Transverse colon (tissue), 4 donors: ENCODE data around the gene CTRL. TPM values are rescaled to one million over a fixed set of nuclear protein-coding genes. Genes with fewer than 3 reads are reported as not detected.
A peak's percentile ranks its signal among the peaks of the same experiment; 100 is the strongest.

Experiments used
- DNase-seq: peaks from one replicate; pipeline ENCODE4 v3.0.0-alpha.2; 2019
- H3K27ac ChIP-seq, 4 donors: fragments of 200-600 bp; sonication (generic); 2 replicates each; pipeline ENCODE4 v1.5.1; 2016 to 2018; ENCODE audit warnings: inconsistent platforms in 4 of 4
- H3K27me3 ChIP-seq: fragments of 200-600 bp; sonication (generic); 2 replicates; pipeline ENCODE4 v1.5.1; 2017; ENCODE audit warnings: inconsistent platforms
- H3K36me3 ChIP-seq, 4 donors: fragments of 200-600 bp; sonication (generic); 2 replicates each; pipeline ENCODE4 v1.5.1; 2017 to 2019; ENCODE audit warnings: inconsistent platforms in 4 of 4
- H3K4me1 ChIP-seq, 4 donors: fragments of 200-600 bp; sonication (generic); 2 replicates each; pipeline ENCODE4 v1.5.1; 2017 to 2020; ENCODE audit warnings: inconsistent platforms in 4 of 4
- H3K4me3 ChIP-seq, 4 donors: fragments of 200-600 bp; sonication (generic); 1 replicate in 1 of 4; 2 replicates in 3 of 4; pipeline versions ENCODE4 v1.5.1 to v1.6.1; 2017 to 2019; ENCODE audit warnings: inconsistent platforms in 4 of 4
- H3K9me3 ChIP-seq, 2 donors: fragments of 200-600 bp; sonication (generic); 2 replicates each; pipeline ENCODE4 v1.5.1; 2017 to 2019; ENCODE audit warnings: inconsistent platforms in 2 of 2
- CTCF ChIP-seq, 5 experiments: fragments of 200-600 bp in 3 of 5; fragments of 450-650 bp in 2 of 5; sonication (generic) in 3 of 5; IDR thresholded peaks; 1 replicate in 2 of 5; 2 replicates in 3 of 5; pipeline ENCODE4 v1.5.1; 2016 to 2017; ENCODE audit warnings: antibody characterized with exemption in 5 of 5, inconsistent platforms in 3 of 5, mild to moderate bottlenecking in 2 of 5, moderate library complexity in 1 of 5
- EP300 ChIP-seq: sonication (generic); formaldehyde crosslinking; IDR thresholded peaks from one replicate; pipeline ENCODE4 v1.6.1; 2017; ENCODE audit warnings: antibody characterized with exemption, low read depth
- POLR2A ChIP-seq: fragments of 450-650 bp; IDR thresholded peaks from one replicate; pipeline ENCODE4 v1.6.1; 2016; ENCODE audit warnings: antibody characterized with exemption, mild to moderate bottlenecking, moderate library complexity
- POLR2AphosphoS5 ChIP-seq, 3 donors: sonication (generic); formaldehyde crosslinking; IDR thresholded peaks; one replicate each; pipeline ENCODE4 v1.6.1; 2016; ENCODE audit warnings: antibody characterized with exemption in 3 of 3
- WGBS, 2 donors: methylation state at CpG; one replicate each; pipeline ENCODE4 v1.1.5; 2018; ENCODE audit warnings: low coverage in 1 of 2; 5-methylcytosine and 5-hydroxymethylcytosine counted together
- in situ Hi-C, 4 donors: fragments of 200-750 bp; cut with MboI; loops; one replicate each; pipeline versions ENCODE4 v1.15.0 to v1.15.1; 2017; ENCODE audit warnings: low sequenced_read_pairs in 3 of 4, low pct_ligation_motif_present in 1 of 4, low pct_unique_long_range_greater_than_20kb in 1 of 4
- intact Hi-C: fragments of 100-400 bp; cut with DNase I; formaldehyde crosslinking; loops from one replicate; pipeline ENCODE4 v1.15.1; 2023; ENCODE audit warnings: low total_unique reads
- total RNA-seq, 4 donors: library from RNA; depleted of rRNA; stranded (reverse); fragments of >200 nt; gene quantifications; one replicate each; pipeline ENCODE4 v1.1.0, GENCODE V29; 2016

Gene CTRL
- total RNA-seq, 4 donors from 2014 or later, result 1.6 to 2.1 (median 1.6) TPM; not detected in 1

DNA sequence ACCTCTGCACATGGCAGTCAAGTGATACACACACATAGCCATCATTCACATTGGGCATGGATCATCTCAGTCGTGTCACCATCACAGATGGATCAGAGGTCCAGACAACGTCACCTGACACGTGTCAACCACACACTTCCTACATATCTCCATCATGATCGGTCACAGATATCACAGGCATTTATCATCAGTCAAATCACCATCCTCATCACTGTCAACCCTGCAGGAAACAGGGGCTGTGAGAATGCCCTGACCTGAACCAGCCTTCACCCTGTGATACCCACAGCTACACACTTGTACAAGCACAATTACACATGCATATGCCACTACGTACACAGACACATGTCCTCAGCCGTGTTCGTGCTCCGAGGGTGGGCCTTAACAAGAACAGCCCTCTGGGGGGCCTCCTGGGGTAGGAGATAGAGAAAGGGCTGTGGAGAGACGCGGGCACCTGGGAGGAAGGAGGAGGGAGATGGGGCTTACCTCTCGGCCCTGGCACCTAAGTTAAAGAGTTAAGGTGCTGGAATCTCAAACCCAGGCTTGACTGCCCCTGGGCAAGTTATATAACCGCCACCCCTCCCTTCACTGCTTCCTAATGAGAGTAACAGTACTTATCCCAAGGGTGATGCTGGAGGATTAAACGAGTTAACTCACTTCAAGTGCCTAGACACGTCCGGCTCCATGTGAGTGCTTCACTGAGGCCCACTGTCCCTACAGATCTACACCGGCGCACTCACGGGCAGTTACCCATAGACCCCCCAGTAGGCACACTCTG lies 35.7 kb upstream of the CTRL start:
- in situ Hi-C loops (no loop called here), intact Hi-C loops (no loop called here)
- no peaks in the 10 kb centered on the region for H3K9me3 ChIP-seq
- no peaks in the 10 kb centered on the region for H3K36me3 ChIP-seq
- peak overlapping the region; percentile 52 to 82 (median 76) for H3K4me3 ChIP-seq
- H3K27ac ChIP-seq, result peak overlapping the region; percentile 90 to 95 (median 94)
- H3K27me3 ChIP-seq, result peaks cover 22% of the 10 kb centered on the region
- 25% methylated on average over 18 of the region's 18 CpGs; no CpG with 5 or more reads in 1 of the 2 donors for WGBS, 2 donors
- H3K4me1 ChIP-seq, result peaks cover 15 to 40% (median 22%) of the 10 kb centered on the region in 4 donors
- TF ChIP-seq CTCF (IDR thresholded peaks at IDR 0.05), result no peak
- TF ChIP-seq POLR2AphosphoS5 (IDR thresholded peaks at IDR 0.05), result no peak
- no peak for TF ChIP-seq POLR2A
- TF ChIP-seq EP300, result no peak
- DNase-seq, result no peak

GRCh38 chr16:67966549-67967182 lies 35.0 kb upstream of the CTRL start:
- 47% methylated on average over 3 of the region's 3 CpGs; no CpG with 5 or more reads in 1 of the 2 donors for WGBS, 2 donors
- in situ Hi-C loops, result no loop called here

GRCh38 chr16:67965668-67966548 lies 34.2 kb upstream of the CTRL start:
- in situ Hi-C loops, result no loop called here

More at GRCh38 chr16:67966549-67967182, 35.0 kb upstream of the CTRL start:
- H3K27me3 ChIP-seq, result peaks cover 22% of the 10 kb centered on the region
- peaks cover 15 to 45% (median 27%) of the 10 kb centered on the region in 4 donors for H3K4me1 ChIP-seq
- TF ChIP-seq EP300 (no peak), CTCF (IDR thresholded peaks at IDR 0.05) (no peak), POLR2A (no peak), POLR2AphosphoS5 (IDR thresholded peaks at IDR 0.05) (no peak)
- no peaks in the 10 kb centered on the region for H3K9me3 ChIP-seq
- peak overlapping the region; percentile 49 to 95 (median 92) for H3K27ac ChIP-seq
- intact Hi-C loops, result no loop called here
- H3K36me3 ChIP-seq, result no peaks in the 10 kb centered on the region
- DNase-seq, result no peak
- peak overlapping the region in 2 of 4 donors; percentile 71 to 81 for H3K4me3 ChIP-seq

More at GRCh38 chr16:67965668-67966548, 34.2 kb upstream of the CTRL start:
- Histone ChIP-seq H3K27ac (peak overlapping the region; percentile 49 to 95 (median 92)), H3K9me3 (no peaks in the 10 kb centered on the region), H3K4me3 (peak overlapping the region in 1 of 4 donors; percentile 71), H3K36me3 (no peaks in the 10 kb centered on the region), H3K27me3 (peaks cover 22% of the 10 kb centered on the region), H3K4me1 (peaks cover 15 to 51% (median 30%) of the 10 kb centered on the region in 4 donors)
- no peak for DNase-seq
- WGBS, 2 donors, result 78% methylated on average over 11 of the region's 11 CpGs; no CpG with 5 or more reads in 1 of the 2 donors
- intact Hi-C loops, result no loop called here
- TF ChIP-seq CTCF (IDR thresholded peaks at IDR 0.05) (no peak), EP300 (no peak), POLR2A (no peak), POLR2AphosphoS5 (IDR thresholded peaks at IDR 0.05) (no peak)
